Adrenal gland (tissue), 12 donors: Measurements from ENCODE around the gene CKMT1B. TPM values are rescaled to one million over a fixed set of nuclear protein-coding genes. Genes with fewer than 3 reads are reported as not detected.
"Not testable (repeated sequence)": the region's sequence is repeated elsewhere in the genome, so short reads cannot be mapped to it uniquely, and the experiment has no call there.

Experiments
- DNase-seq, 7 donors: peaks; one replicate each; pipeline ENCODE4 v3.0.0-alpha.2; 2019 to 2020
- H3K27ac ChIP-seq, 5 donors: fragments of 200-600 bp; sonication (generic) in 4 of 5; 1 replicate in 3 of 5; 2 replicates in 2 of 5; pipeline versions ENCODE4 v1.5.1 to v1.8.0; 2016 to 2020; ENCODE audit warnings: mild to moderate bottlenecking in 1 of 5
- H3K27me3 ChIP-seq: fragments of 200-600 bp; 2 replicates; pipeline ENCODE4 v1.8.0; 2021
- H3K36me3 ChIP-seq, 2 donors: fragments of 200-600 bp; replicated peaks in 1 of 2; 1 replicate in 1 of 2; 2 replicates in 1 of 2; pipeline versions ENCODE4 v1.5.1 to v1.8.0; 2018 to 2022
- H3K4me1 ChIP-seq, 2 donors: fragments of 200-600 bp; replicated peaks in 1 of 2; 1 replicate in 1 of 2; 2 replicates in 1 of 2; pipeline versions ENCODE4 v1.5.1 to v1.8.0; 2018 to 2021
- H3K4me3 ChIP-seq, 4 donors: fragments of 200-600 bp; sonication (generic) in 3 of 4; one replicate each; pipeline ENCODE4 v1.5.1; 2016 to 2018
- H3K9me3 ChIP-seq, 3 donors: fragments of 200-600 bp; sonication (generic) in 1 of 3; replicated peaks in 1 of 3; 1 replicate in 2 of 3; 2 replicates in 1 of 3; pipeline versions ENCODE4 v1.5.1 to v1.8.0; 2016 to 2021
- CTCF ChIP-seq, 6 experiments: fragments of 450-650 bp in 4 of 6; fragments of 200-600 bp in 2 of 6; sonication (generic) in 1 of 6; IDR thresholded peaks; 1 replicate in 5 of 6; 2 replicates in 1 of 6; pipeline versions ENCODE4 v1.5.1 to v1.8.0; 2016 to 2021; ENCODE audit warnings: antibody characterized with exemption in 6 of 6, mild to moderate bottlenecking in 2 of 6, moderate library complexity in 1 of 6
- POLR2A ChIP-seq, 2 donors: fragments of 450-650 bp; IDR thresholded peaks; one replicate each; pipeline ENCODE4 v1.6.1; 2017; ENCODE audit warnings: antibody characterized with exemption in 2 of 2, mild to moderate bottlenecking in 2 of 2, moderate library complexity in 1 of 2
- WGBS, 4 donors: extraction: QIAGEN DNeasy Blood & Tissue Kit in 2 of 4; methylation state at CpG; one replicate each; pipeline versions ENCODE4 v1.1.5 to v1.1.7; 2013 to 2017; 5-methylcytosine and 5-hydroxymethylcytosine counted together
- intact Hi-C, 2 donors: fragments of 100-400 bp; cut with DNase I; formaldehyde crosslinking; loops; one replicate each; pipeline versions ENCODE4 v1.14.1 to v1.15.0; 2022 to 2023
- polyA plus RNA-seq, 3 donors: library from polyadenylated mRNA; stranded (reverse); fragments of 200-250 nt in 2 of 3; fragments of 350-450 nt in 1 of 3; fragmentation: Illumina TruSeq in 1 of 3; extraction: RNeasy Lipid Tissue Mini Kit (QIAGEN cat#74804) in 1 of 3; gene quantifications; one replicate each; pipeline ENCODE4 v1.2.3, GENCODE V29; 2013 to 2014
- total RNA-seq, 9 donors: library from RNA; depleted of rRNA in 4 of 9; stranded (reverse); fragments of >200 nt in 4 of 9; fragments of 120-200 nt in 1 of 9; fragmentation: NEBNext Ultra II Directional in 1 of 9; extraction: Animal tissue kit (Norgen Biotek cat#: 25700) in 1 of 9; gene quantifications; one replicate each; pipeline versions ENCODE4 v1.1.0 to v1.2.4, GENCODE V29; 2013 to 2023
- donor health status: healthy with polysubstance abuse.
- donor health status: Bipolar disorder and iron deficiency.
- donor health status: DM: yes; HTN: yes; CAD: no.
- donor health status: DM: no; HTN: no; CAD: no.
- donor health status: DM: no; HTN: no; CAD: no.
- donor health status: DM: yes; HTN: yes; CAD: no.

CKMT1B gene
- total and polyA plus RNA-seq, 12 donors, result 0.31 to 6.1 (median 1.7) TPM; not detected in 1

DNA sequence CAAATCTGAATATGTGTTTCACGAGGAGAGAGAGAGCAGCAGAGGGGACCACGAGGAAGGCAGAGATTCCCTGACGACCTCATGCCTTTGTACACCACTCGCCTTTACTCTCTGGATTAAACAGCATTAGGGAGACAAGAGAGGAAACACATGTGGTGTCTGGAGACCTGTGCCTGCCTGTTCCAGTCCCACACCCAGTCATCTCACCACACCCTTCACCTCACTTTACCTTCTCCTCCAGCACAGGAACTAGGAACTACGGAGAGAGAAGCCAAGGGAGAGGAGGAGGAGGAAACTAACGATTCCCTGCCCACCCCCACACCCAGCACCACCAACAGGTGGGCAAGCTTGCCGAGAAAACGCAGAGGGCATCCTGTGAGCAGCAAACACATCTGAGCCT, 986 bp upstream of the CKMT1B start:
- H3K4me1 ChIP-seq, H3K4me3 ChIP-seq, H3K9me3 ChIP-seq, DNase-seq, H3K27me3 ChIP-seq, H3K36me3 ChIP-seq, intact Hi-C loops, H3K27ac ChIP-seq: not testable (repeated sequence)
- WGBS, 4 donors, result 16 to 26% (median 20%) methylated on average over 2 to 4 of the region's 8 CpGs; no CpG with 5 or more reads in 1 of the 4 donors

DNA sequence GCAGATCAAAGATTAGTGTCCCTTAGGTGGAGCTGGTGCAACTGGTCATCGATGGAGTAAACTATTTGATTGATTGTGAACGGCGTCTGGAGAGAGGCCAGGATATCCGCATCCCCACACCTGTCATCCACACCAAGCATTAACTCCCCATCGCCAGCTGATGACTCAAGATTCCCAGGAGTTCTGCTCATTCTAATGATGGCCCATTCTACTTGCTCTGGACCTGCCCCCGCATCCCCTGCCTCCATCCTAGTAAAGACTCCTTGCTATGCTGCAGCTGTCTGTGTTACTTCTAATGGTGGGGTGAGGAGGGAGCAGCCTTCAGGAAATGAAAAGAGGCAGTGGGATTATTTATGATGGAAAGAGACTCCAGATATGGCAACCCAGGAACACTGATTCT, 5.3 kb downstream of the CKMT1B start:
- H3K36me3 ChIP-seq, H3K4me1 ChIP-seq, H3K27ac ChIP-seq, H3K9me3 ChIP-seq, intact Hi-C loops, H3K27me3 ChIP-seq, DNase-seq, H3K4me3 ChIP-seq: not testable (repeated sequence)
- 75 to 91% (median 80%) methylated on average over 5 to 6 of the region's 6 CpGs for WGBS, 4 donors

GRCh38 chr15:43600200-43600599, 6.4 kb downstream of the CKMT1B start:
- H3K4me1 ChIP-seq, H3K4me3 ChIP-seq, DNase-seq, H3K27me3 ChIP-seq, intact Hi-C loops, H3K9me3 ChIP-seq, H3K27ac ChIP-seq, H3K36me3 ChIP-seq: not testable (repeated sequence)
- no CpG with 5 or more reads among the region's 2 CpGs for WGBS, 4 donors

DNA sequence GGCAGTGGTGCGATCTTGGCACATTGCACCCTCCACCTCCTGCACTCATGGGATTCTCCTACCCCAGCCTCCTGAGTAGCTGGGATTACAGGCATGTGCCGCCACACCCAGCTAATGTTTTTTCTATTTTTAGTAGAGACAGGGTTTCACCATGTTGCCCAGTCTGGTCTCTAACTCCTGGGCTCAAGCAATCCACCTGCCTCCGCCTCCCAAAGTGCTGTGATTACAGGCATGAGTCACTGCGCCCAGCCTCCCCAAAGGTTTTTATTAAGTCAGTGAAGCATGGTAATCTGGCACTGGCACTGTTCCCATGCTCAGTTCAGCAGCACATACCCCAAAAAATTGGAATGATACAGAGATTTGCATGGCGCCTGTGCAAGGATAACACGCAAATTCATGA, 8.4 kb downstream of the CKMT1B start:
- 80 to 88% (median 83%) methylated on average over 6 of the region's 6 CpGs for WGBS, 4 donors
- H3K36me3 ChIP-seq, H3K4me3 ChIP-seq, H3K4me1 ChIP-seq, H3K9me3 ChIP-seq, H3K27me3 ChIP-seq, intact Hi-C loops, H3K27ac ChIP-seq, DNase-seq: not testable (repeated sequence)

GRCh38 chr15:43617750-43618149, 23.9 kb downstream of the CKMT1B start:
- H3K27me3 ChIP-seq, DNase-seq, H3K9me3 ChIP-seq, H3K27ac ChIP-seq, H3K4me3 ChIP-seq, H3K4me1 ChIP-seq, H3K36me3 ChIP-seq, intact Hi-C loops: not testable (repeated sequence)
- WGBS, 4 donors, result 65 to 78% methylated on average over 3 of the region's 8 CpGs; no CpG with 5 or more reads in 2 of the 4 donors

DNA sequence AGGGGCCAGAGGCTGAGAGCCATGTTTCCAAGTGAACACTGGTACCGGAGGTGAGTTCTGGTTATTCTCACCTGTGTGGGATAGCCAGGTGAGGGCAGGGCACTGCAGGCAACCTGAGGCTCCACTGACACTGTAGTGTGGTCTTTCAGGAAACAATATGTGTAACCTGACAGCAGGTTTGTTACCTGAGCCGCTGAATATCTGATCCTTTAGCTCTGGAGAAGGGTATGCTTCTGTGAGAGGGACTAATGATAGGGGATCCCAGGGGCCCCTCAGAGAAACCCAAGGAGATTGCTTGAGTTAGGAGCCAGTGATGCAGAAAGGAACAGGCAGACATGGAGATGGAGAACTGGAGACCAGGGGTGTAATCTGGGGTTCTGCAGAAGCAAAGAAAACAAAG, 24.9 kb downstream of the CKMT1B start, which contains the start of gene STRC:
Gene STRC, minus strand, starts transcription at position 101 of the 400 bp plus-strand sequence. Its CDS starts 78 bp downstream, at position 23.
- WGBS, 4 donors, result no CpG with 5 or more reads among the region's 2 CpGs
- intact Hi-C loops, H3K36me3 ChIP-seq, H3K27ac ChIP-seq, DNase-seq, H3K4me1 ChIP-seq, H3K27me3 ChIP-seq, H3K9me3 ChIP-seq, H3K4me3 ChIP-seq: not testable (repeated sequence)

DNA sequence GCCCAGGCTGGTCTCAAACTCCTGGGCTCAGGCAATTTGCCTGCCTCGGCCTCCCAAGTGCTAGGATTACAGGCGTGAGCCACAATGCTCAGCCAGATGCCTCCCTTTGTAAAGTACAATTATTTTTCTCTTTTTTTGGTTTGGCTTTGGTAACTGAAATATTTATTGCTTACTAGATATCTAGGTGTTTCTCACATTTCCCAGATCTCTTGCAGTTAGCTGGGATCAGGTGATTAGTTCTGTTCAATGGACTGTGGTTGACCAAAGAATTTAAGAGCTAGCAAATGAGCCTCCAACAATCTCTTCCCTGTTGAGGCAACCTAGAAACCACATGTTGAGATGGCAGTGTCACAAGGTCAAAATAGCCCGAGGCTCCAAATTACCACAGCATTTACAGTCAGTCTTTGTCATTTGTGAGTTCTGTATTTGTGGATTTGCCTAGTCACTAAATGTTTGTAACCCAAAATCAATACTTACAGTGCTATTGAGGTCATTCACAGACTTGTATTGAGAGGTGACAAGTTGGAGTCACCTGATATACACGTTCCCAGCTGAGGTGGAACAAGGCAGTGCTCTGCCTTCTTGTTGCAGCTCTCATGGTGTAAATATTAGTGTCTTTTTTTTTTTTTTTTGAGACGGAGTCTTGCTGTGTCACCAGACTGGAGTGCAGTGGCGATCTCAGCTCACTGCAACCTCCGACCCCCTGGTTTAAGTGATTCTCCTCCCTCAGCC, 28.4 kb downstream of the CKMT1B start:
- H3K9me3 ChIP-seq, H3K27me3 ChIP-seq, H3K27ac ChIP-seq, H3K4me3 ChIP-seq, DNase-seq, H3K36me3 ChIP-seq, H3K4me1 ChIP-seq, intact Hi-C loops: not testable (repeated sequence)
- WGBS, 4 donors, result 67 to 80% (median 75%) methylated on average over 4 to 6 of the region's 7 CpGs

- no peaks in the 10 kb centered on the region for H3K9me3 ChIP-seq
- TF ChIP-seq CTCF (IDR thresholded peaks at IDR 0.05), result no peak
- TF ChIP-seq POLR2A (IDR thresholded peaks at IDR 0.05), result no peak
- no peaks in the 10 kb centered on the region for H3K4me1 ChIP-seq
- DNase-seq, result no peak
- WGBS, 4 donors, result 23 to 28% (median 27%) methylated on average over 5 of the region's 5 CpGs
- no peaks in the 10 kb centered on the region for H3K36me3 ChIP-seq
- H3K27ac ChIP-seq, result no peak overlapping the region
- no peaks in the 10 kb centered on the region for H3K27me3 ChIP-seq
- H3K4me3 ChIP-seq, result no peak overlapping the region
- intact Hi-C loops, result no loop called here
These were observed 31.3 kb downstream of the CKMT1B start for GRCh38 chr15:43625106-43625505.

DNA sequence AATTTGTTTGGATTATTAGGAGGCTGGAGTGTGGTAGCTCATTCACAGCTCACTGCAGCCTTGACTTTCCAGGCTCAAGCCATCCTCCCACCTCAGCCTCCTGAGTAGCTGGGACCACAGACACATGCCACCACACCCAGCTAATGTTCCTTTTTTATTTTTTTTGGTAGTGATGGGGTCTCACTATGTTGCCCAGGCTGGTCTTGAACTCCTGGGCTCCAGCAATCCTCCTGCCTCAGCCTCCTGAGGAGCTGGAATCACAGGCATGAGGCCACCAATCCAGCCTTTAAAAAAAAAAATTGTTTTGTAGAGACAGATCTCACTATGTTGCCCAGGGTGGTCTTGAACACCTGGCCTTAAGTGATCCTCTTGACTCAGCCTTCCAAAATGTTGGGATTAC, 33.1 kb downstream of the CKMT1B start:
- H3K9me3 ChIP-seq, H3K36me3 ChIP-seq, H3K27me3 ChIP-seq, DNase-seq, intact Hi-C loops, H3K4me3 ChIP-seq, H3K27ac ChIP-seq, H3K4me1 ChIP-seq: not testable (repeated sequence)

GRCh38 chr15:43638464-43639204, 44.8 kb downstream of the CKMT1B start:
- H3K4me1 ChIP-seq, H3K27me3 ChIP-seq, H3K4me3 ChIP-seq, H3K36me3 ChIP-seq, H3K9me3 ChIP-seq, H3K27ac ChIP-seq, DNase-seq, intact Hi-C loops: not testable (repeated sequence)
- 90 to 97% (median 92%) methylated on average over 8 of the region's 8 CpGs for WGBS, 4 donors
